GM12875 (cell line): ENCODE measurements around the gene GZMB.

Experiments
- H3K4me3 ChIP-seq: one replicate; pipeline ENCODE4 v1.5.1; 2011; ENCODE audit warnings: low read depth, low read length, control low read depth
- TF ChIP-seq, protein P1 (sequence below): IDR thresholded peaks from 2 replicates; pipeline ENCODE4 v1.5.1; 2011; ENCODE audit warnings: low read depth, mild to moderate bottlenecking, control low read depth, inconsistent platforms, low read length, moderate library complexity, borderline replicate concordance; ENCODE audit not compliant: insufficient read depth

The GZMB gene

DNA sequence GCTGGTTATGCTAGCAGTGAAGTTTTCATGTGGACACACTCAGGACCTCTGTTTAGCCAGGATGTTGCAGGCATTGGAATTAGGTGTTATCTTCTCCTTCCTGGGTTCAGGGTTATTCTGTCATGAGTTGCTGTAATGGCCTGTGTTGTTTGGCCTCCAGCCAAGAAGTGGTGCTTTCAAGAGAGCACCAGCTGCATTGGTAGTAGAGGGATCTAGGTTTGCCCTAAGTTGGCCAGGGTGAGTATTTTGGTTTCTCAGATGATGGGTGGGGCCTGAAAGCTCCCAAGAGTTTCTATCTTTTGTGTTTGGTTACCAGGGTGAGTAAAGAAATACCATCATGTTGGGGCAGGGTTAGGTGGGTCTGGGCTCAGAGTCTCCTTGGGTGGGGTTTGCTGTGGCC is 21.8 kb downstream of the GZMB start:
- TF ChIP-seq, protein P1, sequence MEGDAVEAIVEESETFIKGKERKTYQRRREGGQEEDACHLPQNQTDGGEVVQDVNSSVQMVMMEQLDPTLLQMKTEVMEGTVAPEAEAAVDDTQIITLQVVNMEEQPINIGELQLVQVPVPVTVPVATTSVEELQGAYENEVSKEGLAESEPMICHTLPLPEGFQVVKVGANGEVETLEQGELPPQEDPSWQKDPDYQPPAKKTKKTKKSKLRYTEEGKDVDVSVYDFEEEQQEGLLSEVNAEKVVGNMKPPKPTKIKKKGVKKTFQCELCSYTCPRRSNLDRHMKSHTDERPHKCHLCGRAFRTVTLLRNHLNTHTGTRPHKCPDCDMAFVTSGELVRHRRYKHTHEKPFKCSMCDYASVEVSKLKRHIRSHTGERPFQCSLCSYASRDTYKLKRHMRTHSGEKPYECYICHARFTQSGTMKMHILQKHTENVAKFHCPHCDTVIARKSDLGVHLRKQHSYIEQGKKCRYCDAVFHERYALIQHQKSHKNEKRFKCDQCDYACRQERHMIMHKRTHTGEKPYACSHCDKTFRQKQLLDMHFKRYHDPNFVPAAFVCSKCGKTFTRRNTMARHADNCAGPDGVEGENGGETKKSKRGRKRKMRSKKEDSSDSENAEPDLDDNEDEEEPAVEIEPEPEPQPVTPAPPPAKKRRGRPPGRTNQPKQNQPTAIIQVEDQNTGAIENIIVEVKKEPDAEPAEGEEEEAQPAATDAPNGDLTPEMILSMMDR = no peak
- no peak overlapping the region for H3K4me3 ChIP-seq

DNA sequence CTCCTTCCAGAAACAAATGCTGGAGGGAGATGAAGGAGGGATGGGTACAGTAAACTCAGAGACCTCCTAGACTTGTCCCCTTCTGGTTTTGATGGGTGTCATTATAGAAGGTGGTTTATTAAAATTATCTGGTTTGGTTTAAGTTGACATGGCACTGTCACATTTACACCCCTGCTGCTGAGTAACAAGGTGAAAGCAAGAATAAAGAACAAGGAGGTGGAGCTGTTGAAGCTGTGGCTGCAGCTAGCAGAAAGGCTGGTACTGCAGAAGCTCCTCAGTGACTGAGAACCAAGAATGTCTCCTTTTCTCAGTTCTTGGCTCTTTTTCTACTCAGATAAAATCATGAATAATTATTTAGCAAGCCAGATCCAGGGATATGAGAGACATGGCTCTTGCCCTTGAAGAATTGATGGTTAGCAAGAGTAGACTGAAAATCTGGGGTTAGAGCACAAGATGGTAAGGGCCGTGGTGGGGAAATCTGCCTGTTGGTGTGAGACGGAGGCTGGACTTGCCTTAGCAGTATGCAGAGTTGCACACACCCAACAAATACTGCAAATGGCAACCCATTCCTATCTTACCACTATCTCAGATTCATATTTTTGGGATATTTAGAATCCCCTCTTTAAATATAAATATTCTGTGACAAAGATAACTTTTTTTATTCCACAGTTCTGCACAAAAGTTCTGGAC is 24.2 kb downstream of the GZMB start, which contains the start of gene GZMH:
Gene GZMH (minus strand): TSS at position 31 of the 690 bp plus-strand sequence. CDS start 72 bp downstream, outside the sequence.
- TF ChIP-seq, protein P1 = no peak
- H3K4me3 ChIP-seq = no peak within 1 kb of the TSS

GRCh38 chr14:24607635-24608514 is 26.1 kb downstream of the GZMB start:
- TF ChIP-seq, protein P1 = no peak
- no peak overlapping the region for H3K4me3 ChIP-seq

GRCh38 chr14:24607081-24607480 is 26.9 kb downstream of the GZMB start:
- H3K4me3 ChIP-seq = no peak overlapping the region
- TF ChIP-seq, protein P1 = no peak

DNA sequence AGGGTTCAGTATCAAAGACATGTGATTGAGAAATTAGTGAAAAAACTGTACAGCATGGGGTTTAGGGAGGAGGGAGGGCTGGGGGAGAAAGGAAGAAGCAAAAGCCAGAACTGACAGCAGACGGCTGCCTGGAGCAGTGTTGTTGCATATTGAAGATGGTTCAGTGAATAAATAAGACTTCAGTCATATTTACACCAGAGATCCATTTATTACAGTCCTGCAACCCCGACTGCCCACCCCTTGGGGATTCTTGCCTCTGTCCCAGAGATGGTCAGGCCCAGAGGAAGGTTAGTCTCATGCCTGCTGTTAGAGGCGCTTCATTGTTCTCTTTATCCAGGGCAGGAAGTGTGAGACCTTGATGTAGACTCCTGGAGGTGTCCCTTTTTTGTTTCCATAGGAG is 27.7 kb downstream of the GZMB start:
- H3K4me3 ChIP-seq = no peak overlapping the region
- TF ChIP-seq, protein P1 = no peak

GRCh38 chr14:24605435-24606190 is 28.4 kb downstream of the GZMB start:
- TF ChIP-seq, protein P1 = peak; percentile 96
- no peak overlapping the region for H3K4me3 ChIP-seq
